HG03521 (cell line): Measurements from ENCODE around the gene PTPRT.

Source experiments
- ATAC-seq: cut with Tn5 transposase; IDR thresholded peaks from one replicate; pipeline ENCODE4 v1.9.1; 2021; ENCODE audit warnings: mild to moderate bottlenecking, moderate library complexity; ENCODE audit not compliant: unreplicated experiment

PTPRT gene

GRCh38 chr20:42740226-42740870 is 449.4 kb downstream of the PTPRT start:
- no peak for ATAC-seq

GRCh38 chr20:42739683-42740082 is 450.0 kb downstream of the PTPRT start:
- ATAC-seq, result no peak

GRCh38 chr20:42735539-42735938 is 454.2 kb downstream of the PTPRT start:
- ATAC-seq, result no peak

- ATAC-seq, result no peak
Observed at GRCh38 chr20:42734660-42735368, 454.9 kb downstream of the PTPRT start.

- ATAC-seq, result no peak
Observed at GRCh38 chr20:42721923-42722322, 467.8 kb downstream of the PTPRT start.

GRCh38 chr20:42714298-42715141 is 475.2 kb downstream of the PTPRT start:
- ATAC-seq, result no peak

- no peak for ATAC-seq
Observed at GRCh38 chr20:42708266-42708665, 481.4 kb downstream of the PTPRT start.

- no peak for ATAC-seq
Observed at GRCh38 chr20:42706759-42707158, 482.9 kb downstream of the PTPRT start.

- ATAC-seq, result no peak
Observed at GRCh38 chr20:42705550-42705949, 484.2 kb downstream of the PTPRT start.

- no peak for ATAC-seq
Observed at GRCh38 chr20:42703744-42704143, 486.0 kb downstream of the PTPRT start.

- ATAC-seq, result no peak
Observed at GRCh38 chr20:42701948-42702347, 487.8 kb downstream of the PTPRT start.

- no peak for ATAC-seq
Observed at GRCh38 chr20:42700372-42700771, 489.3 kb downstream of the PTPRT start.

GRCh38 chr20:42697962-42698361 is 491.7 kb downstream of the PTPRT start:
- ATAC-seq, result no peak

GRCh38 chr20:42690842-42691437 is 498.8 kb downstream of the PTPRT start:
- no peak for ATAC-seq

- no peak for ATAC-seq
Observed at GRCh38 chr20:42688576-42688975, 501.1 kb downstream of the PTPRT start.

- ATAC-seq, result no peak
Observed at GRCh38 chr20:42686057-42686456, 503.6 kb downstream of the PTPRT start.

- no peak for ATAC-seq
Observed at GRCh38 chr20:42678895-42679294, 510.8 kb downstream of the PTPRT start.

- ATAC-seq, result no peak
Observed at GRCh38 chr20:42656130-42656529, 533.6 kb downstream of the PTPRT start.

- no peak for ATAC-seq
Observed at GRCh38 chr20:42652266-42652665, 537.4 kb downstream of the PTPRT start.

GRCh38 chr20:42650191-42650746 is 539.4 kb downstream of the PTPRT start:
- no peak for ATAC-seq

GRCh38 chr20:42649748-42650147 is 540.0 kb downstream of the PTPRT start:
- ATAC-seq, result no peak
